ENCODE data around the gene MOK. TPM values are rescaled to one million over a fixed set of nuclear protein-coding genes. Genes with fewer than 3 reads are reported as not detected.

MOK gene
- total and polyA plus RNA-seq, 2 of the 4 experiments (the other 2 are of a cell fraction) = 16.8 to 48.5 TPM

DNA sequence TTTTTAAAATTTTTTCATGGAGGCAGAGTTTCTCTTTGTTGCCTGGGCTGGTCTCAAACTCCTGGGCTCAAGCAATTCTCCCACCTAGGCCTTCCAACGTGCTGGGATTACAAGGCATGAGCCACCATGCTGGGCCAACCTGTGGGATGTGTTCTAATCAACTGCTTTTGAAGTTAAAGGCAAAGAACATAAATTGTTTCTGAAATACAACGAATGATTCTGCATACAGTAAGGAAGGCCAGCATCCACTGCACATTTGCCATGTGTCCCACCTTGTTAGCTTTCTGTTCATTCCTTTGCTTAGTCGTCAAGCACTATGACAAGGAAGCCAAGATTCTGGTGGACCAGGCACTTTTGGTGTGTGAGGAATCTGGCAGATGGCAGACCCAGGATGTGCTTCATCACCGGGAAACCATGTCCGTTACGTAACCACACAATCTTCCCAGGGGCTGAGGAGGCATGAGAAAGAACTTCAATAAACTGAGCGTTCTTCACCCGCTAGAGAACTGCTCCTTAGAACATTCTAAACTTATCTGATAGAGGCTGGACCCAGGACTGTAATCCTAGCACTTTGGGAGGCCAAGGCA is 24.5 kb downstream of the MOK start:
- CTCF ChIA-PET = no interaction called here

More for the DNA sequence above, 24.5 kb downstream of the MOK start:
- no peak overlapping the region; the same call in 1 of the 2 replicates for H3K9ac ChIP-seq (ENCODE audit: low read depth, low read length)
- POLR2A ChIA-PET (ENCODE audit: unreplicated experiment) = no interaction called here
- dilution Hi-C loops (cut with HindIII; ENCODE audit: low sequenced_read_pairs, unreplicated experiment) = no loop called here
- no peaks in the 10 kb centered on the region for H4K20me1 ChIP-seq (ENCODE audit: insufficient read depth, low read length)
- H3K9me3 ChIP-seq (ENCODE audit: control insufficient read depth, insufficient read depth, low read length) = no peaks in the 10 kb centered on the region
- H3K4me3 ChIP-seq (ENCODE audit: insufficient read depth, low read depth, low read length) = no peak overlapping the region
- H2BK5ac ChIP-seq (ENCODE audit: low read depth, low read length, poor library complexity, severe bottlenecking) = peak overlapping the region; percentile 98
- H3K14ac ChIP-seq (replicated peaks; ENCODE audit: low read depth, low read length) = peak overlapping the region; percentile 95
- H3K4ac ChIP-seq (ENCODE audit: low read depth, low read length) = peak overlapping the region; percentile 94
- peaks cover 12% of the 10 kb centered on the region for H3K4me1 ChIP-seq (ENCODE audit: control insufficient read depth, insufficient read depth, low read length)
- peak overlapping the region; percentile 99 for H2BK20ac ChIP-seq (ENCODE audit: low read depth, low read length)
- peak overlapping the region; percentile 96 for H4K91ac ChIP-seq (ENCODE audit: insufficient read depth, low read depth, low read length)
- intact Hi-C loops (cut with micrococcal nuclease) = no loop called here
- H4K8ac ChIP-seq (ENCODE audit: low read depth in 2 of 2, low read length in 2 of 2) = peak overlapping the region; percentile 59 to 81
- peak overlapping the region; percentile 69 for H3K27ac ChIP-seq (ENCODE audit: insufficient read depth, low read length)
- WGBS, 2 experiments (ENCODE audit: extremely low coverage in 2 of 2, insufficient read length in 1 of 2) = no CpG with 5 or more reads among the region's 8 CpGs
- H4K5ac ChIP-seq (ENCODE audit: low read depth, low read length) = peak overlapping the region; percentile 27; the same call in 1 of the 2 replicates
- H3K56ac ChIP-seq (ENCODE audit: extremely low read depth, insufficient read depth, low read length) = peak overlapping the region; percentile 94
- no TSS peak for BruUV-seq (replicated peaks)
- peak; percentile 99 for DNase-seq
- peak overlapping the region; percentile 13; the same call in 1 of the 2 replicates for H3K4me2 ChIP-seq (ENCODE audit: low read depth, low read length)
- H3K36me3 ChIP-seq (ENCODE audit: control insufficient read depth, insufficient read depth, low read length) = no peaks in the 10 kb centered on the region
- H2AFZ ChIP-seq (replicated peaks; ENCODE audit: low read length, poor library complexity) = peak overlapping the region; percentile 60
- peak overlapping the region; percentile 69 for H3K23ac ChIP-seq (ENCODE audit: low read depth, low read length)
- H2AK5ac ChIP-seq (ENCODE audit: low read depth, low read length) = peak overlapping the region; percentile 90
- peak overlapping the region; percentile 75 for H2AK9ac ChIP-seq (replicated peaks; ENCODE audit: low read depth, low read length, poor library complexity)
- peaks cover 8 to 17% of the 10 kb centered on the region in 2 experiments; a peak in 3 of 4 replicates for H3K79me1 ChIP-seq (ENCODE audit: low read depth in 1 of 2, low read length in 2 of 2)
- H2BK15ac ChIP-seq (ENCODE audit: low read depth, low read length) = peak overlapping the region; percentile 75; the same call in 2 of the 3 replicates
- peaks cover 8% of the 10 kb centered on the region for H3K9me1 ChIP-seq (ENCODE audit: insufficient read depth, low read length)
- H2BK120ac ChIP-seq (ENCODE audit: low read depth, low read length) = peak overlapping the region; percentile 99
- TF ChIP-seq SMC3 (IDR thresholded peaks at IDR 0.05; ENCODE audit: low read depth, low read length) (no peak), FOS (IDR thresholded peaks at IDR 0.05; ENCODE audit: low read depth, low read length) (peak; percentile 39; the same call in 1 of the 2 replicates), RCOR1 (IDR thresholded peaks at IDR 0.05; ENCODE audit: insufficient replicate concordance, low read length) (peak; percentile 89), RFX5 (IDR thresholded peaks at IDR 0.05; ENCODE audit: low read depth, low read length) (no peak), NFE2L2 (IDR thresholded peaks at IDR 0.05; ENCODE audit: low read depth, low read length) (peak; percentile 57; the same call in 1 of the 2 replicates), POLR2A (IDR thresholded peaks at IDR 0.05; ENCODE audit: low read depth, low read length) (peak; percentile 36; the same call in 1 of the 2 replicates), CEBPB (IDR thresholded peaks at IDR 0.05; ENCODE audit: low read depth, low read length) (peak; percentile 93), MAFK (IDR thresholded peaks at IDR 0.05; ENCODE audit: low read depth, low read length) (peak; percentile 51; the same call in 1 of the 2 replicates), RAD21 (IDR thresholded peaks at IDR 0.05; ENCODE audit: low read length) (no peak)
- TF ChIP-seq, protein P1, sequence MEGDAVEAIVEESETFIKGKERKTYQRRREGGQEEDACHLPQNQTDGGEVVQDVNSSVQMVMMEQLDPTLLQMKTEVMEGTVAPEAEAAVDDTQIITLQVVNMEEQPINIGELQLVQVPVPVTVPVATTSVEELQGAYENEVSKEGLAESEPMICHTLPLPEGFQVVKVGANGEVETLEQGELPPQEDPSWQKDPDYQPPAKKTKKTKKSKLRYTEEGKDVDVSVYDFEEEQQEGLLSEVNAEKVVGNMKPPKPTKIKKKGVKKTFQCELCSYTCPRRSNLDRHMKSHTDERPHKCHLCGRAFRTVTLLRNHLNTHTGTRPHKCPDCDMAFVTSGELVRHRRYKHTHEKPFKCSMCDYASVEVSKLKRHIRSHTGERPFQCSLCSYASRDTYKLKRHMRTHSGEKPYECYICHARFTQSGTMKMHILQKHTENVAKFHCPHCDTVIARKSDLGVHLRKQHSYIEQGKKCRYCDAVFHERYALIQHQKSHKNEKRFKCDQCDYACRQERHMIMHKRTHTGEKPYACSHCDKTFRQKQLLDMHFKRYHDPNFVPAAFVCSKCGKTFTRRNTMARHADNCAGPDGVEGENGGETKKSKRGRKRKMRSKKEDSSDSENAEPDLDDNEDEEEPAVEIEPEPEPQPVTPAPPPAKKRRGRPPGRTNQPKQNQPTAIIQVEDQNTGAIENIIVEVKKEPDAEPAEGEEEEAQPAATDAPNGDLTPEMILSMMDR (conservative IDR thresholded peaks at IDR 0.05; ENCODE audit: low read depth, low read length) = no peak
- in situ Hi-C loops (cut with MboI; ENCODE audit: low sequenced_read_pairs) = no loop called here
- no peaks in the 10 kb centered on the region for H3K27me3 ChIP-seq (ENCODE audit: control insufficient read depth, insufficient read depth, low read length)
- peak; percentile 50 for ATAC-seq (ENCODE audit: low read depth)
- peak overlapping the region; percentile 72; the same call in 1 of the 2 replicates for H3K18ac ChIP-seq (ENCODE audit: low read depth, low read length)
